RWPE2 (cell line): Measurements from ENCODE around the gene NPC2.

ENCODE experiments used
- ATAC-seq: fragments of 200-7000 bp; cut with Tn5 transposase; 3 replicates; pipeline ENCODE4 v1.9.1; 2021; ENCODE audit warnings: low read depth
- DNase-seq: peaks from one replicate; pipeline ENCODE4 v3.0.0-alpha.2; 2020; ENCODE audit warnings: low spot score
- H3K27ac ChIP-seq: fragments of 450-650 bp; 2 replicates; pipeline ENCODE4 v1.5.1; 2017; ENCODE audit warnings: mild to moderate bottlenecking; ENCODE audit not compliant: poor library complexity, severe bottlenecking
- H3K27me3 ChIP-seq: fragments of 250-450 bp; sonication (Bioruptor Pico); 2 replicates; pipeline ENCODE4 v1.5.1; 2021; ENCODE audit warnings: mild to moderate bottlenecking, moderate library complexity; ENCODE audit not compliant: insufficient read depth, poor library complexity, severe bottlenecking
- H3K36me3 ChIP-seq: fragments of 250-450 bp; sonication (Bioruptor Pico); 2 replicates; pipeline ENCODE4 v1.5.1; 2020; ENCODE audit warnings: low read depth, mild to moderate bottlenecking, moderate library complexity
- H3K4me1 ChIP-seq: fragments of 250-450 bp; sonication (Bioruptor Pico); 2 replicates; pipeline ENCODE4 v1.5.1; 2021; ENCODE audit warnings: mild to moderate bottlenecking, moderate library complexity; ENCODE audit not compliant: insufficient read depth, poor library complexity, severe bottlenecking
- H3K4me3 ChIP-seq: fragments of 250-450 bp; sonication (Bioruptor Pico); 2 replicates; pipeline ENCODE4 v1.5.1; 2021; ENCODE audit warnings: mild to moderate bottlenecking, moderate library complexity; ENCODE audit not compliant: severe bottlenecking
- H3K9me3 ChIP-seq: fragments of 250-450 bp; sonication (Bioruptor Pico); 2 replicates; pipeline ENCODE4 v1.5.1; 2021; ENCODE audit warnings: mild to moderate bottlenecking, moderate library complexity; ENCODE audit not compliant: severe bottlenecking
- TF ChIP-seq, protein P1 (sequence below): fragments of 450-650 bp; IDR thresholded peaks from one replicate; pipeline ENCODE4 v1.5.1; 2017; ENCODE audit warnings: mild to moderate bottlenecking, moderate library complexity; ENCODE audit not compliant: poor library complexity, severe bottlenecking

Gene NPC2

DNA sequence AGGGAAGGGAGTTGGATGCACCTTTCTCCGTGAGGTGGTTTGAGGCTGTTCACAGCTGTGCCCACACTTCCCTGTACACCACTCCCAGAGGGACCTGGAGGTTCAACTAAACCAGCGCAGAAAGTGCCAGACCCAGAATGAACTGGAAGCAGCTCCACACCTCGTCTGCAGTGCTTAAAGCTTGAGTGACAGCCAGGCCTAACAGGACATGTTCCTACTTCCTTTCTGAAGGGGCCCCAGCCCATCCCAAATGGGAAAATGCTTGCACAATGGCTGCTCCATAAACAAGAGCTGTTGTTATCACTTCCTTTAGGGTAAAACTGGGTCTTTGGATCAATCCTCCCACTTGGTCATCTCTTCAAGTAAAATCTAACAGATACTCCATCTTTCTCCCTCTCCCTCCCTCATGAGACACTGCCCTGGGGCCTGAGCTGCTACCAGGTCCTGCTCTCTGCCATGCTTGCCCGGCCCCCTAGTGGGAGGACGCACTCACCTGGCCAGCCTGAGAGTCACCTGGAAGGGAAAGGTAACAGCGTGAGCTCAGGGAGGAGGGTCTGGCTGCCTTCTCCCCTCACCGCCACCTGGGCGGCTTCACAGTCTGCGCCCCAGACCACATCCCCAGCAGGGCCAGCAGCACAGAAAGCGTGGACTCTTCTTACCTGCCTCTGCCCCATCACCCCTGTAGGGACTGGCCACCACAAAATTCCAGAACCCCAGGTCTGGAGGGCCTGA is 33.9 kb upstream of the NPC2 start:
- H3K4me1 ChIP-seq = no peaks in the 10 kb centered on the region
- H3K4me3 ChIP-seq = no peak overlapping the region
- H3K27ac ChIP-seq = peak overlapping the region; percentile 0
- no peaks in the 10 kb centered on the region for H3K9me3 ChIP-seq
- TF ChIP-seq, protein P1, sequence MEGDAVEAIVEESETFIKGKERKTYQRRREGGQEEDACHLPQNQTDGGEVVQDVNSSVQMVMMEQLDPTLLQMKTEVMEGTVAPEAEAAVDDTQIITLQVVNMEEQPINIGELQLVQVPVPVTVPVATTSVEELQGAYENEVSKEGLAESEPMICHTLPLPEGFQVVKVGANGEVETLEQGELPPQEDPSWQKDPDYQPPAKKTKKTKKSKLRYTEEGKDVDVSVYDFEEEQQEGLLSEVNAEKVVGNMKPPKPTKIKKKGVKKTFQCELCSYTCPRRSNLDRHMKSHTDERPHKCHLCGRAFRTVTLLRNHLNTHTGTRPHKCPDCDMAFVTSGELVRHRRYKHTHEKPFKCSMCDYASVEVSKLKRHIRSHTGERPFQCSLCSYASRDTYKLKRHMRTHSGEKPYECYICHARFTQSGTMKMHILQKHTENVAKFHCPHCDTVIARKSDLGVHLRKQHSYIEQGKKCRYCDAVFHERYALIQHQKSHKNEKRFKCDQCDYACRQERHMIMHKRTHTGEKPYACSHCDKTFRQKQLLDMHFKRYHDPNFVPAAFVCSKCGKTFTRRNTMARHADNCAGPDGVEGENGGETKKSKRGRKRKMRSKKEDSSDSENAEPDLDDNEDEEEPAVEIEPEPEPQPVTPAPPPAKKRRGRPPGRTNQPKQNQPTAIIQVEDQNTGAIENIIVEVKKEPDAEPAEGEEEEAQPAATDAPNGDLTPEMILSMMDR = peak; percentile 21
- DNase-seq = no peak
- peaks cover 59% of the 10 kb centered on the region for H3K36me3 ChIP-seq
- H3K27me3 ChIP-seq = no peaks in the 10 kb centered on the region
- ATAC-seq = peak; percentile 23; the same call in 2 of the 3 replicates

DNA sequence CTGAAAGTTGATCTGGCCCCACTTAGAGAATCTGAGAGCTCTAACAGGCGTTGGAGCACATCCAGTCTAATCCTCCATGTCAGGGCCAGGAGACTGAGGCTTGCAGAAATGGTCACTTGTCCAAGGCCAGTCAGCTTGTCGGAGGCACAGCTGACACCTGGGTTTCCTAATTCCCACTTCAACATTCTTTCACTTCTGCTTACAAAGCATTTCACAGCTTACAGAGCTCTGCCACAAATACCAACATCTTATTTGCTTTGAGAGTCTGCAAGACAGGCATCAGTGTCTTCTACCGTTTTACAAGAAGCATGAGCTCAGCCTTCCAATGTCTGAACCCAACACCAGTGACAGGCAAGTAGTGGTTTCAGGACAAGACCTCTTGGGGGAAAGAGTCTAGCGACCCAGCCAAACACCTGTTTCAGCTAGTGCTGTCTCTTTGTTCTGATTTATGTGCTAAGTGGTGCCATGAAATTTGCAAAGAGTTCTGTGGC is 32.3 kb upstream of the NPC2 start:
- peaks cover 59% of the 10 kb centered on the region for H3K36me3 ChIP-seq
- no peaks in the 10 kb centered on the region for H3K9me3 ChIP-seq
- no peaks in the 10 kb centered on the region for H3K27me3 ChIP-seq
- ATAC-seq (no peak), DNase-seq (no peak)
- TF ChIP-seq, protein P1 = no peak
- H3K4me3 ChIP-seq = no peak overlapping the region
- no peaks in the 10 kb centered on the region for H3K4me1 ChIP-seq
- no peak overlapping the region for H3K27ac ChIP-seq

DNA sequence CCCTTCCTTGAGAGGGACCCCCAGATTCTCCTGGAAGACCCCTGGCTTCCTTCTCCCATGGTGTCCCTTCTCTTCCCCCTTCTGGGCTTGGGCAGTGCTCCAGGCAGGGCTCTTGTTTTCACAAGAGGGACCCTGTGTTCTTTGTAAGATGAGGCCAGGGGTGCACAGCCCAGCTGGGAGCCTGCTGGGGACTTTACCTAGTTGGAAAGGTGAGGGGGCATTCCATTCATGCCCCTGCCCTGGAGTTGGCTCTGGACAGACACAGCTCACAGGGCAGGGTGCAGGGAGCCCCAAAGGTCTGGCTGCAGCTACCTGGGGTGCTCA is 31.7 kb upstream of the NPC2 start:
- Histone ChIP-seq H3K36me3 (peaks cover 60% of the 10 kb centered on the region), H3K4me1 (no peaks in the 10 kb centered on the region), H3K9me3 (no peaks in the 10 kb centered on the region), H3K27me3 (no peaks in the 10 kb centered on the region), H3K27ac (no peak overlapping the region), H3K4me3 (no peak overlapping the region)
- TF ChIP-seq, protein P1 = no peak
- DNase-seq = no peak
- ATAC-seq = no peak

DNA sequence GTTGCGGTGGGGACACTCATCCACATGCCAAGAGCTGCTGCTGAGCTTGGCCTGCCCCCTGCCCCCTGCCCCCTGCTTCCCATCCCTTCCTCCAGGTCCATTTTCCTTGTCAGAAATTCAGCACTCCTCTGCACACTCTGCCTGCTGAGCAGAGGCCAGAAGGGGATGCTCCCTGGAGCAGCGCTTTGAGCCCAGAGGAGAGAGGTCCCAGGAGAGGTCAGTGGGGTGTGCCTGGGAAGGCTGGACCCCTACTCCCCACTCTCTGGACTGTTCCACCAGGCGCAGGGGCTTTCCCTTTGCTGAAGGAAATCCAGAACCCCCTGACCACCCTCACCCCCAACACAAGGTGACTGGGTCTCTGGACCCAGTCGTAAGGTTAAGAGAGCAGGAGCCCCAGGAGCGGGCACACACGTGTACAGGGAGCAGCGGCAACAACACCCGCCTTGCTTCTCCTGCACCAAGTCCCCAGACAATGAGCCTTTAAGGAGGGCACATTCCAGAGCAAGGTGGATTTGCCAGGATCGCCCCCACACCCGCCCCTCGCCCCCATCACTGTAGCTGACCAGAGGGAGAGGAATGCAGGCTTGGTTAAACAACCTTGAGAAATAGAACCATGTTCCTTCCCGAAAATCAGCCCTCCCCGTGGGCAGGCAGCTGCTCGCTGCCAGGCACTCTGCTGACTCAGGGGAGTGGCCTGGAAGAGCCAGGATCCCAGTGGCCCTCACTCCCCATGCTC is 31.1 kb upstream of the NPC2 start:
- H3K27me3 ChIP-seq = no peaks in the 10 kb centered on the region
- H3K4me1 ChIP-seq = no peaks in the 10 kb centered on the region
- no peaks in the 10 kb centered on the region for H3K9me3 ChIP-seq
- H3K4me3 ChIP-seq = no peak overlapping the region
- DNase-seq = no peak
- H3K27ac ChIP-seq = no peak overlapping the region
- ATAC-seq = no peak
- peaks cover 59% of the 10 kb centered on the region for H3K36me3 ChIP-seq
- TF ChIP-seq, protein P1 = no peak

DNA sequence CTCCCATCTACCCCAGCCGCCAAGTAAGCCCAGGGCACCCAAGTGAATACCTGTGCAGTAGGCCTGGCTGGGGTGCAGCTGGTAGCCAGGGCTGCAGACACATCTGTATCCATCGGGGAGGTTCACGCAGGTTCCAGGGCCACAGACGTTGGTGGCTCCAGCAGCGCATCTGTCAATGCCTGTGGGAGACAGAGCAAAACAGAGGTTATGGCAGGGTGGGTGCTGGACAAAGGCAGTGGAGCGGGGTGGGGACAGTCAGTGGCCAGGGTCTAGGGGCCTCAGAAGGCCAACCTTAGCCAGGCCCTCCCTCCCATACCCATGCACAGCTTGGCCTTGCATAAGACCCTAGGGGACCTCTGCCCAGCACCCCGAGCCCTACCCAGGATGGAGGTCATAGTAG is 29.6 kb upstream of the NPC2 start:
- Histone ChIP-seq H3K4me1 (no peaks in the 10 kb centered on the region), H3K9me3 (no peaks in the 10 kb centered on the region), H3K36me3 (peaks cover 73% of the 10 kb centered on the region), H3K4me3 (no peak overlapping the region), H3K27me3 (no peaks in the 10 kb centered on the region), H3K27ac (no peak overlapping the region)
- DNase-seq (no peak), ATAC-seq (no peak)
- TF ChIP-seq, protein P1 = no peak
